Measurements from ENCODE around the gene GTF3C5.
"Not testable (repeated sequence)": the region's sequence is repeated elsewhere in the genome, so short reads cannot be mapped to it uniquely, and the experiment has no call there.

Gene GTF3C5

DNA sequence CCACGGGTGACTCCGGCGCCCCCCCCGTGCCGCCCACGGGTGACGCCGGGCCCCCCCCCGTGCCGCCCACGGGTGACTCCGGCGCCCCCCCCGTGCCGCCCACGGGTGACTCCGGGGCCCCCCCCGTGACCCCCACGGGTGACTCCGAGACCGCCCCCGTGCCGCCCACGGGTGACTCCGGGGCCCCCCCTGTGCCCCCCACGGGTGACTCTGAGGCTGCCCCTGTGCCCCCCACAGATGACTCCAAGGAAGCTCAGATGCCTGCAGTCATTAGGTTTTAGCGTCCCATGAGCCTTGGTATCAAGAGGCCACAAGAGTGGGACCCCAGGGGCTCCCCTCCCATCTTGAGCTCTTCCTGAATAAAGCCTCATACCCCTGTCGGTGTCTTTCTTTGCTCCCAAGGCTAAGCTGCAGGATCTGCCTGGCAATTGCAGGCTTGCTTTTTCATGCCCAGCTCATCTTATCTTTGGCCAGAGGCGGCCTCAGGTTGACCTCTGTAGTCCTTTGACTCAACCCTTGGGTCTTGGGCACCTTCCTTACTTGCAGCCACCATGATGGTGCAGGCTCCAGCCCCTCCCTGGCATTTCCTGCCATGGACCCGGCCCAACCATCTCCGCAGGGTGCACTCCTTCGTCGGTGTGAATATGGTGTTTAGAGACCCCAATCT, 40.8 kb downstream of the GTF3C5 start:
- no peak for DNase-seq (ENCODE audit: low spot score)

DNA sequence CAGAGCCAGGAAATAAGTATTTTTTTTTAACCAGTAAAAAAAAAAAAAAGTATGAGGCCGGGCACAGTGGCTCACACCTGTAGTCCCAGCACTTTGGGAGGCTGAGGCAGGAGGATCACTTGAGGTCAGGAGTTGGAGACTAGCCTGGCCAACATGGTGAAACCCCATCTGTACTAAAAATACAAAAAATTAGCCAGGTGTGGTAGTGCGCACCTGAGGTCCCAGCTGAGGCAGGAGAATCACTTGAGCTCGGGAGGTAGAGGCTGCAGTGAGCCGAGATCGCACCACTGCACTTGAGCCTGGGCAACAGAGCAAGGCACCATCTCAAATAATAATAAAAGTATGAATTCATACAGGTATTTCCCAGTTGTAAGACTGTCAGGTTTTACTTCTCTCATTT, 41.4 kb downstream of the GTF3C5 start:
- not testable (repeated sequence) for DNase-seq (ENCODE audit: low spot score)

DNA sequence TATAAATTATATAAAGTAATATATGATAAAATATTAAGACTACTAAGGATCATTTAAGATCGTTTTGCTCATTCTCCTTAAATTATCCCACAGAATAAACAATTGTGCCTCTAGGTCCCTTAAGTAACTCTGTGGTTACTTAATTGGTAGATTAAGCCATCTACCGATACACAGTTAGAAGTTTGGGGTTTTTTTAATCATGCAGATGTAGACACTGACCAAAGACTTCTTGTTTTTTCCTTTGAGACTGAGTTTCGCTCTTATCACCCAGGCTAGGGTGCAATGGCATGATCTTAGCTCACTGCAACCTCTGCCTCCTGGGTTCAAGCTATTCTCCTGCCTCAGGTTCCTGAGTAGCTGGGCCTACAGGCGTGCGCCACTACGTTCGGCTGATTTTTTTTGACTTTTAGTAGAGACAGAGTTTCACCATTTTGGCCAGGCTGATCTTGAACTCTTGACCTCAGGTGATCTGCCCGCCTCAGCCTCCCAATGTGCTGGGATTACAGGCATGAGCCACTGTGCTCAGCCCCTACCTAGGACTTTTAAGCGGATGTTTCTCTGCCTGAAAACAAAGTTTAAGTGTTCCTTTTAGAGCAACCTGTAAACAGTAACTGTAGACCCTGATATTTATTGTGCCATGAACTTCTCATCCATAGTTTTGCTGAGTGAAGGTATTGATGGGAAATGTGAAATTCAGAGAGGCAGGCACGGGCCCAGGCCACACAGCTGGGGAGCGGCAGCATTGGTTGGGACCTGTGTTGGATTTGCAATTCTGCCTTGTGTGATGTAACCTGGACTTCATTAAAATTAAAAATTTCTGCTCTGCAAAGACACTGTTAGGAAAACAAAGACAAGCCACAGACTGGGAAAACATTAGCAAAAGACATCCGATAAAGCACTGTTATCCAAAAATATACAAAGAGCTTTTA, 42.6 kb downstream of the GTF3C5 start:
- DNase-seq (ENCODE audit: low spot score): no peak

DNA sequence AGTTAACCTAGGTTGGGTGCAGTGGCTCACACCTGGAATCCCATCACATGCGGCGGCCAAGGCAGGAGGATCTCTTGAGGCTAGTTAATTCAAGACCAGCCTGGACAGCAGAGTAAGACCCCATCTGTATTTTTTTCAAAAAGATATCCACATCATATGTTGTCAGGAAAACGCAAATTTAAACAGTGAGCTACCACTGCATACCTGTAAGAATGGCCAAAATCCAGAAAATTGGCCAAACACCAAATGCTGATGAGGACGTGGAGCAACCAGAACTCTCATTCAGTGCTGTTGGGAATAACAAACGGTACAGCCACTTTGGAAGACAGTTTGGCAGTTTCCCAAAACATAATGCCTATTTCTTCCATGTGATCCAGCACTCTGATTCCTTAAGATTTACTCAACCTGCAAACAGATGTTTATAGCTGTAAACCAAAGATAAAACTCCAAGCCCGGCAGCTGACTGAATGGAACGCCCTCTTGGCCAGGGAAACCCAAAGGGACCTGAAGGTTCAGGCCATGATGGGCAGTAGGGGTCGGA, 43.4 kb downstream of the GTF3C5 start:
- no peak for DNase-seq (ENCODE audit: low spot score)

DNA sequence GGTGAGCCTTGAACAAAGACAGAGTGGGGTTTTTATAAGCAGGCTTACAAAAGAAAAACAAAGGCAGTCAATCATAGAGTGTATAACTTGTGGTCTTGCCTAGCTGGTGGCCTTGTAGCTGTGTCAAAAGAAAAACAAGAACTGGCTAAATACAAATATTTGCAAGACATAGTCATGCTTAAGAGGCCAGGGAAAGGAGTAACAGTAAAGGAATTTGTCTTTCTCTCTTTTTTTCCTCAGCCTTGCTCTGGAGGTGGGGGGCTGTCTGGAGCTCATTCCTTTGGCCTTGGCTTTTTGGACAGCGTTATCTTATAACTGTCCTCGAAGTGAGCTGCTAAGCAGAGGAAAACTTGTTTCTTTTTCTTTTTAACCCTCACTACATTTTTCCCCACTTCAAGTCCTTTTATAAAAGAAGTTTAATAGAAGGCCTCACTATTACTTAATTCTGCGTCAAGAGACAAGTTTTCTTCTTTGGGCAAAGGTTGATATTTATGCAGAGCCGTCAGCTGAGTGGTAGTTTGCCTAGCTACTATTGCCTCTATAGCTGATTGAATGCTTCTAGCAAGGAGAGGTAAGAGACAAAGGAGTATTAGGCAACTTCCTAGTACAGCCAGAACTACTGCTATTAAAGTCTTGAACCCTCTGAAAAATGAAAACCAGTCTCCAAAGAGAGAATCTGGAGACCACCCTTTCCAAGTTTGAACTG, 45.3 kb downstream of the GTF3C5 start:
- no peak for DNase-seq (ENCODE audit: low spot score)

DNA sequence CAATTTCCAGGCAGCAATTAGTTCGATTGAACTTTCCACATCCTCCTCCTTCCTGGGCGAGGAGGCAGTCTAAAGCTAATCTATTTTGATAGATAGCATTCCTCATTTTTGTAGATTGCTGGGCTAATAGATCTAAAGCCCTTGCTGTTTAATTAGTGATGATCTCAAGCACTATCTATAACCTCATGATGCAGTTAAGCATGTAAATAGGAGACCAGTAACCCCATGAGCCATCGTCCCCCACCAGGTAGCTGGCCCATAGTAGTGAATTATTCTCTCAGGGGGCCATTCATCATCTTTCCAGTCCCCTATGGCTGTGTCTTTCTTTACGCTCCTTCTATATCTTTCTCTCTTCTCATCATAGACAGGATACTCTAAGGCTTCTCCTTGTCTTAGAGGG, 45.9 kb downstream of the GTF3C5 start:
- DNase-seq (ENCODE audit: low spot score): no peak

DNA sequence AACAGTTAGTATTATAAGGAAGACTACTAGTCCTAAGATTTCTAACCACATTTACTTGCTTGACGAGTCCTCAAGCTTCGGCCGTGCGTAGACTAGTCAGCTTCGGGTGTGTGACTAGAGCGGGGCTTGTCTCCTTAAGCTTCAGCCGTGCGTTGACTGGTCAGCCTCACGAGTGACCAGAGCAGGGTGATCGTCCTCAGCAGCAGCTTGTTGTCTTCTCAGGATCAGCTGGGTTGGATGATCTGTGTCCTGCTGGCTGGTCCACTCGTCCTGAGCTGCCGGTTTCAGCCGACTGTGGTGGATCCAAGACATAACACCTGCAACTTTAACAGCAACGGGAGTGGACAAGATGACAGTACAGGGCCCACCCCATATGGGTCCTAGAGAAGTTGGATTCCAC, 47.7 kb downstream of the GTF3C5 start:
- no peak for DNase-seq (ENCODE audit: low spot score)

DNA sequence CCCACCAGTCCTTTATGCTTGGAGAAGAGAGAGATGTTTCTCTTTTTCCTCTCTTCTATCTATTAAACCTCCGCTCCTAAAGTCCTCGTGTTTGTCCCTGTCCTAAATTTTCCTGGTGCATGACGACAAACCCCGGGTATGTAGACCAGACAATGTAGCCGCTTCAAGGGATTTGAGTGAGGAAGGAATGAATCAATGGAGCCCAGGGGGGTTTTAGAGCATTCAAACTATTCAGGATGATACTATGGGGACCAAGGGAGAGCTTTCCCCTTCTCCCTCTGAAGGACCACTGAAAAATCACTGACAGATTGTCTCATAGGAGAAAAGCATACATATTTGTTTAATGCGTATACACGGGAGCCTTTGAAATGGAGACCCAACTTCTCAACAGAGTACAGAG, 49.4 kb downstream of the GTF3C5 start:
- no peak for DNase-seq (ENCODE audit: low spot score)

DNA sequence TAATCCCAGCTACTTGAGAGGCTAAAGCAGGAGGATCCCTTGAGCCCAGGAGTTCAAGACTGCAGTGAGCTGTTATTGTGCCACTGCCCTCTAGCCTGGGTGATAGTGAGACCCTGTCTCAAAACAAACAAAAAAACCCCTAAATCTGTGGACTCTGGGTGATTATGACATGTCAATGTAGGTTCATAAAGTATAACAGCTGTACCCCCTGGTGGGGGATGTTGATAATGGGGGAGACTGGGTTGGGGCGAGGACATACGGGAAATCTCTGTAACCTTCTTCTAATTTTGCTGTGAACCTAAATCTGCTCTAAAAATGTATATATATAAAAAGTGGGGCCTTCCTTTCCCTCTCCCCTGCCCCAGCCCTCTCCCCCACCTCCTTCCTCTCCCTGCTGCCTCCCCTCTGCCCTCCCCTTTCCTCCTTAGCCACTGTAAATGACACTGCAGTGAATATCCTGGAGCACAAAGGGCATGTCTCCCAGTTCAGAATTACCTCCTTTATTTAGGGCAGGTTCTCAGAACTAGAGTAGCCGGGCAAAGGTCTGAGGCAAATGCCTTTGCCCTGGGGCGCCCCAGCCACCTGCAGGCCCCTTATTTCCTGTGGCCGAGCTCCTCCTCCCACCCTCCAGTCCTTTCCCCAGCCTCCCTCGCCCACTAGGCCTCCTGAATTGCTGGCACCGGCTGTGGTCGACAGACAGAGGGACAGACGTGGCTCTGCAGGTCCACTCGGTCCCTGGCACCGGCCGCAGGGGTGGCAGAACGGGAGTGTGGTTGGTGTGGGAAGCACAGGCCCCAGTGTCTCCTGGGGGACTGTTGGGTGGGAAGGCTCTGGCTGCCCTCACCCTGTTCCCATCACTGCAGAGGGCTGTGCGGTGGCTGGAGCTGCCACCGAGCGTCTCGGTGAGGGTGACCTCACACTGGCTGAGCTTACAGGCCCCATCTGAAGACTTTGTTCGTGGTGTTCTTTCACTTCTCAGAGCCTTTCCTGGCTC, 50.3 kb downstream of the GTF3C5 start:
- not testable (repeated sequence) for DNase-seq (ENCODE audit: low spot score)

DNA sequence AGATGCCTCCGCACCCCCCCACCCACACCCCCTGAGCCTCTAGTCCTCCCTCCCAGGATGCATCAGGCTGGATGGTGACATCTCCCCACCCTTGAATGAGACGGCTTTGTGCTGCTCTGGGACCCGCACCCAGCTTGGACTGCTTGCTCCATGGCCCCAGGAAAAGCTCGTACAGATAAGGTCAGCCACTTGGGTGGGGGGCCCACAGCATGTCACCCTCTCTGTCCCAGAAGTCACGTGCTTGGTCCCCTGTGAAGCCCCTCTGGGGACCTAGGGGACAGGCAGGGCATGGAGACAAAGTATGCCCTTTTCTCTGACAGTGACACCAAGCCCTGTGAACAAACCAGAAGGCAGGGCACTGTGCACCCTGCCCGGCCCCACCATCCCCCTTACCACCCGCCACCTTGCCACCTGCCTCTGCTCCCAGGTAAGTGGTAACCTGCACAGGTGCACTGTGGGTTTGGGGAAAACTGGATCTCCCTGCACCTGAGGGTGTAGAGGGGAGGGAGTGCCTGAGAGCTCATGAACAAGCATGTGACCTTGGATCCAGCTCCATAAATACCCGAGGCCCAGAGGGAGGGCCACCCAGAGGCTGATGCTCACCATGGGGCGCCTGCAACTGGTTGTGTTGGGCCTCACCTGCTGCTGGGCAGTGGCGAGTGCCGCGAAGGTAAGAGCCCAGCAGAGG, 51.3 kb downstream of the GTF3C5 start:
- DNase-seq (ENCODE audit: low spot score): not testable (repeated sequence)

DNA sequence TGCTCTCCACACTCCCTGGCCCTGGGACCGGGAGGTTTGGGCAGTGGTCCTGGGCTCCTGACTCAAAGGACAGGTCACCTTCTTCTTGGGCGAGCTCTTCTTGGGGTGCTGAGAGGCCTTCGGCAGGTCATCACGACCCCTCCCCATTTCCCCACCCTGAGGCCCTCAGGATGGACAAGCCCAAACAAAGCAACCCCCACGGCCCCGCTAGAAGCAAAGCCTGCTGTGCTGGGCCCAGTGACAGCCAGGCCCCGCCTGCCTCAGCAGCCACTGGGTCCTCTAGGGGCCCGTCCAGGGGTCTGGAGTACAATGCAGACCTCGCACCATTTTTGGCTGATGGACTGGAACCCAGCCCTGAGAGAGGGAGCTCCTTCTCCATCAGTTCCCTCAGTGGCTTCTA, 52.9 kb downstream of the GTF3C5 start:
- not testable (repeated sequence) for DNase-seq (ENCODE audit: low spot score)

DNA sequence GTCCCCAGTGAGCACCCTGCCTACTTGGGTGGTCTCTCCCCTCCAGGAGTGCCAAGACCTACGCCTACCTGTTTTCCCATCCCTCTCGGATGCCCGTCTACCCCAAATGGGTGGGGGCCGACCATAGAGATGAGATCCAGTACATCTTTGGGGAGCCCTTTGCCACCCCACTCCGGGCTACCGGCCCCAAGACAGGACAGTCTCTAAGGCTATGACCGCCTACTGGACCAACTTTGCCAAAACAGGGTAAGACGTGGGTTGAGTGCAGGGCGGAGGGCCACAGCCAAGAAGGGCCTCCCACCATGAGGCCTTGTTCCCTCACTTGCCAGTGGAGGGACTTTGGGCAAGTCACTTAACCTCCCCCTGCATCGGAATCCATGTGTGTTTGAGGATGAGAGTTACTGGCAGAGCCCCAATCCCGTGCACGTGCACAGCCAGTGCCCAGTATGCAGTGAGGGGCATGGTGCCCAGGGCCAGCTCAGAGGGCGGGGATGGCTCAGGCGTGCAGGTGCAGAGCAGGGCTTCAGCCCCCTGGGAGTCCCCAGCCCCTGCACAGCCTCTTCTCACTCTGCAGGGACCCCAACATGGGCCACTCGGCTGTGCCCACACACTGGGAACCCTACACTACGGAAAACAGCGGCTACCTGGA, 55.5 kb downstream of the GTF3C5 start:
- not testable (repeated sequence) for DNase-seq (ENCODE audit: low spot score)

DNA sequence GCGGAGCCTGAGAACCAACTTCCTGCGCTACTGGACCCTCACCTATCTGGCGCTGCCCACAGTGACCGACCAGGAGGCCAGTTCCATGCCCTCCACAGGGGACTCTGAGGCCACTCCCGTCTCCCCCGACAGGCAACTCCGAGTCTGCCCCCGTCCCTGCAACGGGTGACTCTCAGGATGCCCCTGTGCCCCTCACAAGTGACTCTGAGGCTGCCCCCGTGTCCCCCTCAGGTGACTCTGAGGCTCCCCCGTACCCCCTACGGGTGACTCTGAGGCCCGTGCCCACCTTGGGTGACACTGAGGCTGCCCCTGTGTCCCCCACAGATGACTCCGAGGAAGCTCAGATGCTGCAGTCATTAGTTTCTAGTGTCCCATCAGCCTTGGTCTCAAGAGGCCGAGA, 56.1 kb downstream of the GTF3C5 start:
- DNase-seq (ENCODE audit: low spot score): no peak

DNA sequence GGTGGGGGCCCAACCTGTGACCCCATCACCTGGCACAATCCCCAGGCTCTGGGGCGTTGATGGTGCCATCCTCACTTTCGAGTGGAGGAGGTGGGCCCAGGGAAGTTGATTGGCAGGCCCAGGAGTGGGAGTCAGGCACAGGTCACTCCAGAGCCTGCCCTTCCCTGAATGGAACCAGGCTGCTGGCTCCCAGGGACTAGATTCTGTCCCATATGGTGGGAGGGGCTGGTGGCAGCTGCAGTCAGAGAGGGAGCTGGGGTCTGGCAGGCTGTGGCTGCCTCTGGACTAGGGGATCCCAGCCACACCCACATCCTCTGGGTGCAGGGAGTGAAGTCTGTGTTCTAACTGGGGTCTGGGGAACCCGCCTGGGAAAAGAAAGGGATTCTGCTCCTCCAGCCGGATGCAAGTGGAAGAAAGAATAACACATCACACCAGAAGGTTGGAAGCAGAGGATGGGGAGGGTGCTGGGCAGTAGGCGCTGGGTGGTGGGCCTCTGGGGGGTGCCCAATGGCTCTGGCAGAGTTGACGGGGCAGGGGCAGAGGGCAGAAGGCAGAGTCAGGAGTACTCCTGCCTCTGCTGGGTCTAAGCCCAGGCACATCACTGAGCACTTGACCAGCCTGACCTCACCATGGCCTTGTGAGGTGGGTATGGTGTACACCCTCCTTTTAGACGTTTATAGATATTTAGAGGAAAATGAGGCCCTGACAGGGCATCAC, 56.8 kb downstream of the GTF3C5 start:
- DNase-seq (ENCODE audit: low spot score): no peak

DNA sequence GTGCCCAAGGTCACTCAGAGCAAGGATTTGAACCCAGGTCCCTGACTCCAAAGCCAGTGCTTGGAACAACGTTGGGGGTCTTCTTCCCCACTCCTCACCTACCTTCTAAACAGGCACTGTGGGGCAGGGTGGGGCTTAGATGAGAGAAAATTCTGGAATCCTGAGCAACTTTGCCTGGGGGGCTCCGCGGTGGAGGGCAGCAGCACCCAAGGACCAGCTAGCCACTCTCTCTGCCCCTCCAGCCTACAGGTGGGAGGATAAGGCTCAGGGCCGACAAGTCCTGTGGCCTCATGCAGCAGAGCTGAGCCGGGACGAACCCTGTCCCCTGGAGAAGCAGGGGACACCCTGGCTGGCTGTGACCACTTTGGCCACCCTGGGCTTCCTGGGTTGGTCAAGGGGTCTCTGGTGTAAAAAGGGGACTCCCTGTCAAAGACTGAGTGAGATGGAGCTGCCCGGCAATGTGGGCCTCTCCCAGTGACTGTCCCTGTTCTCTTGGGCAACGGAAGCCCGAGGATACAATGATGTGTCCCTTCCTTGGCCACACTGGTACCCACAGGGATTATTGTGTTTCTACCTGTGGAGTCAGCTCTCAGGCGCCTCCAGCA, 57.5 kb downstream of the GTF3C5 start:
- no peak for DNase-seq (ENCODE audit: low spot score)

DNA sequence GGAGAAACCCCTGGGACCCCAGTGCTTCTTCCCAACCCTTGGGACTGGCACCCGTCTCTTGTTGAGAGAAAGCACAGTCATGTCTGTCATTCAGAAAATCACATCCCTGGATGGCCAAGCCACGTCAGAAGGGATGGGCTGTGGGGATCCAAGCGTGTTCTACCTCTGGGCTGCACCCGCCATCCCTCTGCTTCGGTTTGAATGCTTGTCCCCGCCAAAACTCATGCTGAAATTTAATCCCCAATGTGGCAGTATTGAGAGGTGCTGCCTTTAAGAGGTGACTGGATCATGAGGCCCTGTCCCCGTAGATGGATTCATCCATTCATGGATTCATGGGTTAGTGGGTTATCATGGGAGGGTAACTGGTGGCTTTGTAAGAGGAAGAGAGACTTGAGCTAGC, 58.0 kb downstream of the GTF3C5 start:
- DNase-seq (ENCODE audit: low spot score): no peak

DNA sequence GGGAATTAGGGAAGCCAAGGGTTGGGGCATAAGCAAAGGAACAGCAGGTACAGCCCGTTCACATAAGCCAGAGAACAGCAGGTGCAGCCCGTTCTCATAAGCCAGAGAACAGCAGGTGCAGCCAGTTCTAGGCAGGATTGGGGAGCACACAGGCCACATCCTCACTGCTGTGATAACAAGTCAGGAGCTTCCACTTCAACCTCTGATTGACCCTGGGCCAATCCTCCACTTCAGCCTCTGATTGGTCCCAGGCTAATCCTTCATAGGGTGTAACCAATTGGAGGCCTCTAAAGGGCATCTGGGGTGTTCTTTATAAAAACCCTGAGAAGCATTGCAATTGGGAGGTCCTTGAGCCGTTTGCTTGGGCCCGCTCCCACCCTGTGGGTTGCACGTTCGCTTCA, 58.5 kb downstream of the GTF3C5 start:
- DNase-seq (ENCODE audit: low spot score): no peak

DNA sequence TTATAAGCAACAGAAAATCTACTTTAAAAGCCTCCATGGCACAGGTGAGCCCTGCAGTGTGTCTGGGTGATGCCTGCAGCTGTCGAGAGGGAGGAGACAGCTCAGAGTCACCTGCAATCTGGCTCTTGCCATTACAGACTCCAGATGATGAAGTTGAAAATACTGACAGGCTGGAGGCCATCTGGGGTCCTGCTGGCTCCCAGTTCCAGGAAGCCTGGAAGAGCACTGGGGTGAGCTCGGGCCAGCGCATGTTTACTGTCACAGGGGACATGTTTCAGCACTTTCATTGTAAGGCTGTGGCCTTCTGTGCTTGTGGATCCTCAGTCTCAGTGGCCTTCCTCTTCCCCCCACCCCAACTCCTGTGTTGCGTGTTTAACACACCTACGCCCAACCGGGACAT, 59.4 kb downstream of the GTF3C5 start:
- DNase-seq (ENCODE audit: low spot score): no peak

DNA sequence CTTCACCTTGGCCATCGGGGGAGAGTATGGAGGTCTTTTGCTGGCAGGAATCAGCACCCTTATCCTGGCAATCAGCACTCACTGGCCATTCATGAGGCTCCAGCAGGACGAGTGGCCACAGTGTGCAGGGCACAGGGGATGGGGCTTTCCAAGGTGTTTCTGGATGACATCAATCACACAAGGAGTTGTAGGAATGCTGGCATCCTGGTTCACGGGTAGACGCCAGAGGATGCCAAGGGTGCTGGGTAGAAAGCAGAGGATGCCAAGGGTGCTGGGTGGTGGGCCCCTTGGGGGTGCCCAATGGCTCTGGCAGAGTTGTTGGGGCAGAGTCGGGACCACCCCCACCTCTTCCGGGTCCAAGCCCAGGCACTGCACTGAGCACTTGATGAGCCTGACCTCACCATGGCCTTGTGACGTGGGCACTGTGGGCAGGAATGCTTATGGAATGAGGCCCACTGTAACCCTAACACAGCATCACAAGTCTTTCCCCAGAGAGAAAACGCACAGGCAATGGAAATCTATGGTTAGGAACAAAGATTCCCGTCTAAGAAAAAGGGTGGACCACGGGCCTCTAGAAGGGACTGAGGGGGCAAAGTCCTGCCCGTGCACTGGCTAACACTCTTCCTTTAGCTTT, 60.1 kb downstream of the GTF3C5 start:
- DNase-seq (ENCODE audit: low spot score): no peak
